CD4-positive, alpha-beta T cell treated with Interleukin-21 for 1 hour (primary cell): Measurements from ENCODE around the gene HMX1.

Source experiments
- DNase-seq: peaks from one replicate; pipeline ENCODE4 v3.0.0-alpha.2; 2020

HMX1 gene

GRCh38 chr4:8891646-8892555 lies 20.3 kb upstream of the HMX1 start:
- DNase-seq = no peak

- DNase-seq = no peak
Observed at GRCh38 chr4:8891255-8891645, 19.6 kb upstream of the HMX1 start.

GRCh38 chr4:8888856-8889255 lies 17.2 kb upstream of the HMX1 start:
- no peak for DNase-seq

DNA sequence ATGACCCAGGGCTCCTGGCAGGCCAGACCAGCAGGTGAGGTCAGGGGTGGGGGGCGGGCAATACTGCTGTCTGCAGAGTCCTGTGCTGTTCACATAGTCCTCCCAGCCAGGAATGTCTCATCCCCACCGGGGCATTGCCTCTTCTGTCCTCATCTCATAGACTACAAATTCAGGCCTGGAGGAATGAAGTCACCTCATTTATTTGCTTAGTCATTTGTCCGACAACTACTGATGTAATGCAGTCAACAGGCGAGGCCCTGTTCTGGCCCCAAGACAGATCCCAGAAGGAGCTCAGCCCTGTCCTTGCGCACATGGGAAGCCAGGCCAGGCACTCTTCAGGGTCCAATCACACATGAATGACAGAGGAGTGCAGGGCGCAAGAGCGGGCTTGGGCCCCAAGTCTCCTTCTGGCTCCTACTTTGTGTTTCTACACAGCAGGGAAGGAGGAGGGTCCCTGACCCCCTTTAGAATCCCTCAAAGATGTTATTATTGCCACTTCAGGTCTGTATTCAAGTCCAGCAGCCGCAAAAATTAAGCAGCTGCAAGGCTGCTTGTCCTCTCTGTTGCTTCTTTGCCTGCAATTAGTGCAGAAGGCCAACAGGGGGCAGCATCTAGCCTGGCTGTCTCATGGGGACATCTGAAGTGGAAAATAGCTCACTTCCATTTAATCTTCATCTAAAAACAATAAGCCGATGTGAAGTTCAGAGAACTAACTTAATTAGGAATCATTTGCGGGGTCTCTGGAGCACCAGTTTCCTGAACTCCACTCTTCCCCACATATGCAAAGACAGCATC lies 15.2 kb upstream of the HMX1 start:
- DNase-seq = no peak

GRCh38 chr4:8882239-8882638 lies 10.6 kb upstream of the HMX1 start:
- DNase-seq = no peak

GRCh38 chr4:8880851-8881250 lies 9.2 kb upstream of the HMX1 start:
- DNase-seq = no peak

DNA sequence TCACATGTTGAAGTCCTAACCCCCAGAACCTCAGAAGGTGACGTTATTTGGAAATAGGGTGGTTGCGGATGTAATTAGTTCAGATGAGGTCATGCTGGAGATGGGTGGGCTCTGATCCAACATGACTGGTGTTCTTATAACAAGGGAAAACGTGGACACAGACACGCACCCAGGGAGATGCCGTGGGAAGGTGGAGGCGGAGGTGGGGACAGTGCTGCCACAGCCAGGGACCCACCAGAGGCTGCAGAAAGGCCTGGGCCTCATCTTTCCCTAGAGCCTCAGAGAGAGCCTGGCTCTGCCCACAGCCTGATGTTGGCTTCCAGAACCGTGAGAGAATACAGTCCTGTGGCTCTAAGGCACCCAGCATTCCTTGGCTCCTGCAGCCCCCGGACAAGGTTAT lies 7.9 kb upstream of the HMX1 start:
- no peak for DNase-seq

- no peak for DNase-seq
Observed at GRCh38 chr4:8878421-8878820, 6.8 kb upstream of the HMX1 start.

DNA sequence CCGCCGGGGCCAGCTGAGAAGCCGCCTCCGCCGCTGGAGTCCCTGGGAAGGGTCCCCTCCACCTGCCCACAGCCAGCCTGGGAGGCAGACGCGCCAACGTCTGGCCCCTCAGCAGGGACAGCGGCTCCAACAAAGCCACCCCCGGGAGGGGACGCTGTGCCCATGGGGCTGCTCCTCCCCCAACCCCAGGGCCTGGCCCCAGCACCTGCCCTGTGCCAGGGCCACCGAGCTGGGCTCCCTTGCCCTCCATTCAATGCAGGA lies 6.1 kb upstream of the HMX1 start:
- no peak for DNase-seq

- DNase-seq = no peak
Observed at GRCh38 chr4:8876982-8877779, 5.5 kb upstream of the HMX1 start.

DNA sequence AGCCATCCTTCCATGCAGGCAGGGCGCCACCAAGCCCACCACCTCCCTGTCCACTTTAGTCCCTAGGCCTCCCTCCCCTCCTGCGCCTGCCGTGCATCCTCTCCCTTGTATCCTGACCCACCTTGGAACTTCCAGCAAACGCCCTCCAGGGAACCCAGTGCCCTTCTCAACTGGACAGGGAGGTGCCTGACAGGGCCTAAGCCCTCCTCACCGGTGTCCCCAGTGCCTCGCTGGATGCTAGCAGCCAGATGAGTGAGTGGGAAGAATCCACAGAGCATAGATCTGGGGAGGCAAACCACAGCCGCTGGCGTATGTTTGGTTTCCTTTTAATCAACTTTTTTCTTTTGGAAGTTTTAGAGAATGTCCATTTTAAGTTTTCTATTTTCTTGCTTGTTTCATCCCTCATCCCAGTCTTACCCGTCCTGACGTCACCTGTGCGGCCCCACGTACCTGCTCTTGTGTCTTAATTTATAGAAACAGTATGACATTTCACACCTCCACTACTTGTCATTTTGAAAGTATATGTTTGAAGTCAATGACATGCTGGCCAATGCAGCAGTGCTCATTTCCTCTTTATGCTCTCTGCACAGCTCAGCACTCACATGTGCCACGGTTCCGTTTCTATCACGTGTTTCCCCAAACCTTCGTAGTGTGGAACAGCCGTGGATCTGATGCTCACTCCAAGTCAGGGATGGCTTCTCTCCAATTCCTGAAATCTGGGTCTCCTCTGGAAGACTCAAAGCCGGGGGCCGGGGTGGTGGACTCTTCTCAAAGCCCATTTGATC lies 3.4 kb upstream of the HMX1 start:
- no peak for DNase-seq

GRCh38 chr4:8874003-8874895 lies 2.6 kb upstream of the HMX1 start:
- no peak for DNase-seq

DNA sequence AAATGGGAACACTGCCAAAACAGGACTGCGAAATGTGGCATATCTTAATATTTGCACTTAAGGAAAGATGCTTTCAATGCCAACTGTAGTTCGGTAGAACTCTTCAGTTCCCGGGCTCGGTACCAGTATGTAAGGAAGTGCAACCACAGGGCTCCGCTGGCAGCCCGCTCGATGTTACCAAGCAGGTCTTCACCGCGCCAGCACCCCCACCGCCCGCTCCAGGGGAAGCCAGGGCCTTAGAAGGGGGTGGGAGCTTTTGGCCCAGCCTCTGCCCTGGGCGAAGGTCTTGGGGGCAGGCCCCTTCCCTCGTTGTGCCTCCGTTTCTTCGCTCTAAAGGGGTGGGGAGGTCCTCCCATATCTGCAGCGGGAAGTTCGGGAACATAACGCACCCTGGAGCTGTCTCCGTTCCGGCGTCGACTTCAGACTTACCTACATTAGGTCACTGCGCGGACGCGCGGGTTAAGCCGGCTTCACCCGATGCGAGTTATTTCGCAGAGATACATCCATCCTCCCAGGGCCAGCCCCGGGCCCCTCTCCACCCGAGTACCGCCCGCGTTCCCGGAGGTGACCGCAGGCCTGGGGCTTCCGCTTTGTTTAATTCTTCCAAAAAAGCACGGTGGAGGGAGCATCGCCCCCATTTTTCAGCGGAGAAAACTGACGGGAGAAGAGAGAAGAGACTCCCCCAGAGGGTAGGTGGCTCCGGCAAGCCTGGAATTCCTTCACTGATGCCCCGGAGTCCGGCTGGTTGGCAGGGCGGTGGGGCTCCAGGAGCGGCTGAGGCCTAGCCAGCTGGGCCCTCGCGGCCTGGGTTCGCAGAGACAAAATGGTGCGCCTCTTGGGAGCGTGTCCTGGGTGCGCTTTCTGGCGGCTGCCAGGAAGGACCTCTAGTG lies 1.0 kb upstream of the HMX1 start:
- DNase-seq = no peak

GRCh38 chr4:8870647-8871416 lies 807 bp downstream of the HMX1 start:
- no peak for DNase-seq

- no peak for DNase-seq
Observed at GRCh38 chr4:8869898-8870646, 1.6 kb downstream of the HMX1 start.

DNA sequence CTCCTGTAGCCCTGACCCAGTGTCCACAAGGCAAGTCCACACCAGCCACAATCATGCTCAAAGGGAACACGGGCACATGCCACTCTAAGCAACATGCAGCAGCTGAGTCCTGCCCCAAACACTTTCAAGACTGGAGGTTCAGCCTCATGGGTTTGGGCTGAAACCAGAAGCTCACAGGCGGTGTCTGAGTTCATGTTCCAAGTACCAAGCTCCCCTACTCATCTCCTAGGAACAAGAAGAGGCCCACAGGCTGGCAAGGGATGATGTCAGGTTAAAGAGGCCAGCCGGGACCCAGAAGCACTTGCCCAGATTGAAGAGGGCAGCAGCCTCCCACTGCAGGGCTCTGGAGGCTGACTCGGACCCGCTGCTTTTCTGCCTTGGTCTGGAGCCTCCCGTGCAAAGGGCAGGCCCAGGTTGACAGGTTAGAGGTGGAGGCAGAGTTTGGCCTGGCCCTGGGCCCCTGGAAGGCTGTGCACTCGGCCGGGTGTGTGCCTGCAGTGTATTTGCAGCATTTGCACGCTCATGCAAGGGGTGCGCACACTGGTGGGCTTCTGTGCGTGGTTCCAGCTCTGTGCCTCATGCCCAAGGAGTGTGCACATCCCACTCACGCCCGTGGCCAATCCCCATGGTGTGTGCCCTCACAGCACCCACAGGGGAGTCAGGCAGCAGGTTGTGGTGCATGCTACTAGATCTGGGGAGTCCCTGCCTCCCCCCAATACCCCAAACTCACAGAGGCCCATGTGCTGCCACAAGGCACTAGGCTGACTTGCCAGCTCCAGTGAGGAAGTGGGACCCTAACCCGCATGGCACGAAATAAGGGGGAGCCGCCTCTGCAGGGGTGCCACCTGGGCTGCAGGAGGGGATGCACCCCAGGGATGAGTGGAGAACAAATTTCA lies 2.4 kb downstream of the HMX1 start:
- DNase-seq = no peak

- DNase-seq = no peak
Observed at GRCh38 chr4:8868321-8869001, 3.2 kb downstream of the HMX1 start.
